GM12873 (cell line): Measurements from ENCODE around the gene IFNG-AS1.

Experiments
- CTCF ChIP-seq: IDR thresholded peaks from 2 replicates; pipeline ENCODE4 v1.5.1; 2012; ENCODE audit warnings: low read depth, mild to moderate bottlenecking, moderate library complexity, low read length, control low read depth; ENCODE audit not compliant: insufficient read depth; ENCODE audit errors: missing control alignments

Gene IFNG-AS1

GRCh38 chr12:68056300-68056699 lies 67.1 kb downstream of the IFNG-AS1 start:
- TF ChIP-seq CTCF: no peak

GRCh38 chr12:68063900-68064590 lies 74.8 kb downstream of the IFNG-AS1 start:
- no peak for TF ChIP-seq CTCF

GRCh38 chr12:68065163-68065562 lies 75.9 kb downstream of the IFNG-AS1 start:
- TF ChIP-seq CTCF: no peak

- no peak for TF ChIP-seq CTCF
Measured at GRCh38 chr12:68065687-68066086, 76.4 kb downstream of the IFNG-AS1 start.

GRCh38 chr12:68067762-68068376 lies 78.6 kb downstream of the IFNG-AS1 start:
- TF ChIP-seq CTCF: peak; percentile 56

- no peak for TF ChIP-seq CTCF
Measured at GRCh38 chr12:68069275-68069674, 80.0 kb downstream of the IFNG-AS1 start.
